Measurements from ENCODE around the gene GLI3.

GLI3 gene

DNA sequence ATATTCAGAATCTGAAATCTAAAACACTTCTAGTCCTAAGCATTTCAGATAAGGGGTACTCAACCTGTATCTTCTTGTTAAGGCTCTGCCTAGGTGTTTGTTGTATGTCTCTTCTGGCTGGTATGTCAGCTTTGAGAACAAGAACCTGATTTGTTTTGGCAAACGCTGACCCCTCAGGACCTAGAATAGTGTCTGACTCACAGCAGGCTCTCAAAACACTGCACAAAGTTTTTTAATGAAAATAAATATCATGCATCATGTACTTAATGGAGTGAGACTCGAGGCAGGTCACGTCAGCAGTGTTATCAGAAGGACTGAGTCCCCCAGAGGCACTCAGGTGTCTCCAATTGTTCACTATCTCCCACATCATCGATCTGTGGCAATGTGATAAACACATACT is 99.1 kb downstream of the GLI3 start:
- TF ChIP-seq, protein P1, sequence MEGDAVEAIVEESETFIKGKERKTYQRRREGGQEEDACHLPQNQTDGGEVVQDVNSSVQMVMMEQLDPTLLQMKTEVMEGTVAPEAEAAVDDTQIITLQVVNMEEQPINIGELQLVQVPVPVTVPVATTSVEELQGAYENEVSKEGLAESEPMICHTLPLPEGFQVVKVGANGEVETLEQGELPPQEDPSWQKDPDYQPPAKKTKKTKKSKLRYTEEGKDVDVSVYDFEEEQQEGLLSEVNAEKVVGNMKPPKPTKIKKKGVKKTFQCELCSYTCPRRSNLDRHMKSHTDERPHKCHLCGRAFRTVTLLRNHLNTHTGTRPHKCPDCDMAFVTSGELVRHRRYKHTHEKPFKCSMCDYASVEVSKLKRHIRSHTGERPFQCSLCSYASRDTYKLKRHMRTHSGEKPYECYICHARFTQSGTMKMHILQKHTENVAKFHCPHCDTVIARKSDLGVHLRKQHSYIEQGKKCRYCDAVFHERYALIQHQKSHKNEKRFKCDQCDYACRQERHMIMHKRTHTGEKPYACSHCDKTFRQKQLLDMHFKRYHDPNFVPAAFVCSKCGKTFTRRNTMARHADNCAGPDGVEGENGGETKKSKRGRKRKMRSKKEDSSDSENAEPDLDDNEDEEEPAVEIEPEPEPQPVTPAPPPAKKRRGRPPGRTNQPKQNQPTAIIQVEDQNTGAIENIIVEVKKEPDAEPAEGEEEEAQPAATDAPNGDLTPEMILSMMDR (conservative IDR thresholded peaks at IDR 0.05; ENCODE audit: low read length): no peak
- no peak overlapping the region for H3K4me3 ChIP-seq (ENCODE audit: low read length)
- DNase-seq (ENCODE audit: low read depth): no peak

DNA sequence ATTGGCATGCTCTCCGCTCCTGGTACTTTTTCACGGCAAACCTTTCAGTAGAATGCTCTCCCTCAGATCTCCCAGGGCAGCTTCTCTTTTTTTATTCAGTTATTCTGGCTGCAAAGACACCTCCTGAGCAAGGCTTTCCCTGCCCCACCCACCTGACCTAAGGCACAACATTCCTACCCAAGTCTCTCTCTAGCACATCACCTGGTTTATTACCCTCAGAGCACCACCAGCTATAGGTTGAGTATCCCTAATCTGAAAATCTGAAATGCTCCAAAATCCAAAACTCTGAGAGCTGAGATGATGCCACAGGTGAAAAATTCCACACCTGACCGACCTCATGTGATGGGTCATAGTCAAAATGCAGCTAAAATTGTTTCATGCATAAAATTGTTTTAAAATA is 99.6 kb downstream of the GLI3 start:
- no peak for DNase-seq (ENCODE audit: low read depth)
- TF ChIP-seq, protein P1 (conservative IDR thresholded peaks at IDR 0.05; ENCODE audit: low read length): no peak

DNA sequence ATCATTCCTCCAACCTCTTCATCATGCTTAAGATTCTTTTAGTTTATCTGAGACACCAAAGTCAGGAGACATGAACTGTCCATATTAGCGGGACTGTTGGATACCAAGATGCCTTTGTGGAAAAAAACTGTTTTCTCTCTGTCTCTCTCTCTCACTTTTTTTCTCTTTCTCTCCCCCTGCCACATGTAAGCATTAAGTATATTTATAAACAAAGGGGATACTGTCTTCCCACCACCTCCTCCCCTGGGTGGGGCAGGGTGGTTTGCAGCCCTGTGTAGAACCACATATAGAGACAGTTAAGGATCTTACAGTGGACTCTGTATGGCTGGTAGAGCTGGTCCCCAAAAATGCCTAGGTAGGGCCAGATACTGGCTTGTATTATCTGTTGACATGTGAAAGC is 101.3 kb downstream of the GLI3 start:
- TF ChIP-seq, protein P1 (conservative IDR thresholded peaks at IDR 0.05; ENCODE audit: low read length): no peak
- no peak for DNase-seq (ENCODE audit: low read depth)
- H3K4me3 ChIP-seq (ENCODE audit: low read length): no peak overlapping the region

More for the DNA sequence above, 99.6 kb downstream of the GLI3 start:
- H3K4me3 ChIP-seq (ENCODE audit: low read length): no peak overlapping the region

DNA sequence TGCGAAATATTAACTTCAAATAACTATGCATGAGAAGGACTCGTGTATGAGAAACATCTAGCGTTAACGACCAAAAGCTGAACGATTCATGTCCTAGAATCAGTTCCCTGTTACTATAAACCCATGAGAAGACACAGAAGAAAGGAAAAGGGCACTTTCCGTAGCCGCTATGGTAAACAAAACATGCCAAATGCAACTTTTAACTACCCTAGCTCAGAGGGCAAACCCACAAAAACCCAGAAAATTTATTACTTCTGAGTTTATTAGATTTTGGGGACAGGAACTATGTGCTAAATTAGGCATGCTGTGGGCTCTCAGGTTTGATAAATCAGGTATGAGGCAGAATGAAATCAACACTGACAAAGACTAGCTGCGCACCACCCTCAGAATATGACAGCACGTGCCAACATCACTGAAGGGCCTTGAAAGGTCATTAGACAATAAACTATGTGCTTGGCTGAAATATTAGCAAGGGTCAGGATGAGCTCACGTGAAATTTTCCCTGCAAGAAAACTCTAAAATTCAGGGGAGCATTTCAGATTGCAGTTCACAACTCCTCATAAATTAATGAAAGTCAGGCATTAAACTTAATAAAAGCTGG is 102.6 kb downstream of the GLI3 start:
- DNase-seq (ENCODE audit: low read depth): no peak
- H3K4me3 ChIP-seq (ENCODE audit: low read length): no peak overlapping the region
- TF ChIP-seq, protein P1 (conservative IDR thresholded peaks at IDR 0.05; ENCODE audit: low read length): no peak

DNA sequence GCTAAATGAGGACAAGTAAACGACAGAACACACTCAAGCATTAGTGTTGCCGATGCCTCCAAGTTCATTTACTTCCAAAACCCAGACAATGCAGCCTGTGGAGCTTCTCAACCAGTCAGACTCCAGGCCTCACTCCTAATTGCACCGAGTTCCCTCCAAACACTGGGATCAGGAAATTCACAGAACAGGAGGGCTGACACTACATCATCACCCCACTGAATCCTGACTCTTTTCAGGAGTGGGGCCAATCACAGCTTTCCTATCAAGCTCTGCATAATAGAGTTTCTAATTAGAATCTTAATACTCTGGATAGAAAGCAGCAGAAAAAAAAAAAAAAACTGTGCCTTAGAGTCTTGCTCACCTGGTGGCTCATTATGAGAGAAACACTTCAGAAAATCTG is 103.7 kb downstream of the GLI3 start:
- no peak overlapping the region for H3K4me3 ChIP-seq (ENCODE audit: low read length)
- TF ChIP-seq, protein P1 (conservative IDR thresholded peaks at IDR 0.05; ENCODE audit: low read length): no peak
- no peak for DNase-seq (ENCODE audit: low read depth)

DNA sequence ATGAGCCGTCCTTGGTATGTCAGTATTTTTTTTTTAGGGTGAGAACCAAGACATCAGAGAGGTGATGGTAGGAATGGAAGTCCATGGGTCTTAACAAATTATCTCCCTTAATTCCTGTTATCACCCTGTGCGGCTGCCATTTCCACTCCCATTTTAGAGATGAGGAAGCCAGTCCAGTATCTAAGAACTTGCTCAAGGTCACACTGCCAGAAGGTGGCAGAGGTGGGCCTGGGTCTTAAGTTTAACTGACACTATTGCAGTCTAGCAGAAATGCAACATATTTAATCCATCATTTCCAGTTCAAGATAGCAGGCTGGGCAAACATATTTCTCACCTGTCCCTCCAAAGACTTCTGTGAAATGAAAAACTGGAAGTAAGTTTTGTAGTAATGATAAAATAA is 108.3 kb downstream of the GLI3 start:
- H3K4me3 ChIP-seq (ENCODE audit: low read length): no peak overlapping the region
- DNase-seq (ENCODE audit: low read depth): peak; percentile 23
- TF ChIP-seq, protein P1 (conservative IDR thresholded peaks at IDR 0.05; ENCODE audit: low read length): no peak; the same call in 1 of the 2 replicates

DNA sequence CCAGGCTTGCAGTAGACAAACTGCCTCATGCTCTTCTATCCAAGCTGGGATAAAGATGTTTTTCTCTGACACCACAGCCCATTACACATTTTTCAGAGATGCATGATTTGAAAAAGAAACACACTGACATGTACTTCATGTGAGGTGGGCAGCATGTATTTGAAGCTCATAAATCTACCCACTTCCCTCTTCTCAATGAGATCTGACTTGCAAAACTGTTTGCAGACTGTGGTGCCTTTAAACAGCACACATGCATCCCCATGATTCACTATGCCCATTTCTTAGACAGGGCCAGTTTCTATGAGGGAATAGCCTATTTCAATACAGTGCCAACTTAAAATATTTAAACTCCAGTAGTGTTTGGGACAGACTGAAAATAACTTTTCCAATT is 109.8 kb downstream of the GLI3 start:
- TF ChIP-seq, protein P1 (conservative IDR thresholded peaks at IDR 0.05; ENCODE audit: low read length): no peak

More for the DNA sequence above, 109.8 kb downstream of the GLI3 start:
- DNase-seq (ENCODE audit: low read depth): no peak
- H3K4me3 ChIP-seq (ENCODE audit: low read length): no peak overlapping the region
